ENCODE data around the gene LRRTM1. TPM values are rescaled to one million over a fixed set of nuclear protein-coding genes. Genes with fewer than 3 reads are reported as not detected.

The LRRTM1 gene
- total RNA-seq, 2 donors from 2014 or later, result 3.3 to 11.3 TPM

- H3K4me3 ChIP-seq (ENCODE audit: low read length), result no peak overlapping the region
- DNase-seq, result no peak
- H3K4me3 Mint-ChIP-seq, result no peak overlapping the region
- peaks cover 12% of the 10 kb centered on the region for H3K27me3 Mint-ChIP-seq (ENCODE audit: insufficient read depth)
- no peaks in the 10 kb centered on the region for H3K4me1 Mint-ChIP-seq
- no peaks in the 10 kb centered on the region for H3K4me1 ChIP-seq (ENCODE audit: control insufficient read depth, insufficient read depth, low read length)
- no peak for TF ChIP-seq CTCF (conservative IDR thresholded peaks at IDR 0.05)
- H3K36me3 ChIP-seq (ENCODE audit: control insufficient read depth, insufficient read depth, low read length), result no peaks in the 10 kb centered on the region
- H3K9ac ChIP-seq (ENCODE audit: extremely low read depth, low read length, poor library complexity, severe bottlenecking), result no peak overlapping the region
- H3K27me3 ChIP-seq (ENCODE audit: control insufficient read depth, insufficient read depth, low read length, poor library complexity, severe bottlenecking), result peaks cover 4% of the 10 kb centered on the region
- no peak overlapping the region for H3K27ac ChIP-seq (ENCODE audit: low read depth, low read length)
- peaks cover 16% of the 10 kb centered on the region for H3K9me3 Mint-ChIP-seq
- no peaks in the 10 kb centered on the region for H3K36me3 Mint-ChIP-seq (ENCODE audit: low read depth)
- 92% methylated on average over 1 of the region's 1 CpG; no CpG with 5 or more reads in 1 of the 2 experiments for WGBS, 2 experiments (ENCODE audit: insufficient coverage in 1 of 2, insufficient read length in 1 of 2)
- H3K9me3 ChIP-seq (ENCODE audit: control insufficient read depth, low read length), result peaks cover 6% of the 10 kb centered on the region
- no peak overlapping the region for H3K27ac Mint-ChIP-seq
Observed at GRCh38 chr2:80281049-80281448, 23.5 kb downstream of the LRRTM1 start.

- H3K27ac Mint-ChIP-seq, result no peak overlapping the region
- H3K9me3 ChIP-seq (ENCODE audit: control insufficient read depth, low read length), result peaks cover 6% of the 10 kb centered on the region
- H3K9ac ChIP-seq (ENCODE audit: extremely low read depth, low read length, poor library complexity, severe bottlenecking), result no peak overlapping the region
- H3K4me3 ChIP-seq (ENCODE audit: low read length), result no peak overlapping the region
- H3K27me3 Mint-ChIP-seq (ENCODE audit: insufficient read depth), result peaks cover 9% of the 10 kb centered on the region
- H3K36me3 Mint-ChIP-seq (ENCODE audit: low read depth), result no peaks in the 10 kb centered on the region
- 88 to 94% methylated on average over 1 to 2 of the region's 2 CpGs for WGBS, 2 experiments (ENCODE audit: insufficient coverage in 1 of 2, insufficient read length in 1 of 2)
- DNase-seq, result no peak
- no peak for TF ChIP-seq CTCF (conservative IDR thresholded peaks at IDR 0.05)
- H3K27ac ChIP-seq (ENCODE audit: low read depth, low read length), result no peak overlapping the region
- H3K4me3 Mint-ChIP-seq, result no peak overlapping the region
- H3K4me1 Mint-ChIP-seq, result no peaks in the 10 kb centered on the region
- H3K27me3 ChIP-seq (ENCODE audit: control insufficient read depth, insufficient read depth, low read length, poor library complexity, severe bottlenecking), result no peaks in the 10 kb centered on the region
- no peaks in the 10 kb centered on the region for H3K36me3 ChIP-seq (ENCODE audit: control insufficient read depth, insufficient read depth, low read length)
- peaks cover 16% of the 10 kb centered on the region for H3K9me3 Mint-ChIP-seq
- H3K4me1 ChIP-seq (ENCODE audit: control insufficient read depth, insufficient read depth, low read length), result no peaks in the 10 kb centered on the region
Observed at GRCh38 chr2:80280598-80280997, 24.0 kb downstream of the LRRTM1 start.

GRCh38 chr2:80269806-80270205, 34.7 kb downstream of the LRRTM1 start:
- no peaks in the 10 kb centered on the region for H3K36me3 Mint-ChIP-seq (ENCODE audit: low read depth)
- H3K4me3 ChIP-seq (ENCODE audit: low read length), result no peak overlapping the region
- no peak for DNase-seq
- no peaks in the 10 kb centered on the region for H3K4me1 Mint-ChIP-seq
- no peak overlapping the region for H3K9ac ChIP-seq (ENCODE audit: extremely low read depth, low read length, poor library complexity, severe bottlenecking)
- H3K4me1 ChIP-seq (ENCODE audit: control insufficient read depth, insufficient read depth, low read length), result no peaks in the 10 kb centered on the region
- no peak for TF ChIP-seq CTCF (conservative IDR thresholded peaks at IDR 0.05)
- WGBS, 2 experiments (ENCODE audit: insufficient coverage in 1 of 2, insufficient read length in 1 of 2), result 95 to 100% methylated on average over 2 to 5 of the region's 5 CpGs
- H3K27ac Mint-ChIP-seq, result no peak overlapping the region
- H3K9me3 ChIP-seq (ENCODE audit: control insufficient read depth, low read length), result no peaks in the 10 kb centered on the region
- no peaks in the 10 kb centered on the region for H3K27me3 ChIP-seq (ENCODE audit: control insufficient read depth, insufficient read depth, low read length, poor library complexity, severe bottlenecking)
- no peak overlapping the region for H3K27ac ChIP-seq (ENCODE audit: low read depth, low read length)
- H3K27me3 Mint-ChIP-seq (ENCODE audit: insufficient read depth), result no peaks in the 10 kb centered on the region
- no peak overlapping the region for H3K4me3 Mint-ChIP-seq
- H3K9me3 Mint-ChIP-seq, result peaks cover 4% of the 10 kb centered on the region
- H3K36me3 ChIP-seq (ENCODE audit: control insufficient read depth, insufficient read depth, low read length), result no peaks in the 10 kb centered on the region
